ENCODE measurements around the gene FILIP1L.

FILIP1L gene

DNA sequence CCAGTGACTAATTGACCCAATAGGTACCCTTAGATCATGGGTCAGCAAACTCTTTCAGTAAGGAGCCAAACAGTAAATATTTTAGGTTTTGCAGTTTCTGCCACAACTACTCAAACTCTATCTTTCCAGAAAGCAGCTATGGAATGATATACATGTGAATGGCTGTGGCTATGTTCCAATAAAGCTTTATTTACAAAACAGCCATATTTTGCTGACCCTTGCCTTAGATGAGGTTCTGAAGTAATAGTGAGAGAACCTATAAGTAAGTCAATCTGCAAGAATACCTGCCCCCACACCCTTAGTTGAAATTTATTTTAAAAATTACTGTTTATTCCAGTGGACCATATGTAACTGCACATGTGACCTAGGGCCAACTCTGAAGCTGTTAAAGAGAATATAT is 162.6 kb downstream of the FILIP1L start:
- DNase-seq (ENCODE audit: low spot score) = no peak

DNA sequence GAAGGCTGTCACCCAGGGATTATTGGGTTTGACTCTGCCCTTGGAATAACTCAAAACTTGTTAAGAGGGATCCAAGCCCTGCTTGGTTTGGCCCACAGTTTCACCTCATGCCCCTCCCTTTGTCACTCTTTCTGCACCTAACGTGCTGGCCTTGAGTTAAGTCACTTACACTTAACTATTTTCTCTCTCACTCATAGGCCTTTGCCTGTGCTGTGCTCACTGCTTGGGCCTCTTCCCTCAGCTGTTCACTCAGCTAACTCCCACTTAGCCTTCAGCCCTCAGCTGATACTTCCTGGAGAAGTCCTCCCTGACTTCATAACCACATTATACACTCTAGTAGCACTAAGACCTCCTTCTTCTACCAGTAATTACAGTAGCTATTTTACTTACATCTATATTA is 163.4 kb downstream of the FILIP1L start:
- DNase-seq (ENCODE audit: low spot score) = no peak

DNA sequence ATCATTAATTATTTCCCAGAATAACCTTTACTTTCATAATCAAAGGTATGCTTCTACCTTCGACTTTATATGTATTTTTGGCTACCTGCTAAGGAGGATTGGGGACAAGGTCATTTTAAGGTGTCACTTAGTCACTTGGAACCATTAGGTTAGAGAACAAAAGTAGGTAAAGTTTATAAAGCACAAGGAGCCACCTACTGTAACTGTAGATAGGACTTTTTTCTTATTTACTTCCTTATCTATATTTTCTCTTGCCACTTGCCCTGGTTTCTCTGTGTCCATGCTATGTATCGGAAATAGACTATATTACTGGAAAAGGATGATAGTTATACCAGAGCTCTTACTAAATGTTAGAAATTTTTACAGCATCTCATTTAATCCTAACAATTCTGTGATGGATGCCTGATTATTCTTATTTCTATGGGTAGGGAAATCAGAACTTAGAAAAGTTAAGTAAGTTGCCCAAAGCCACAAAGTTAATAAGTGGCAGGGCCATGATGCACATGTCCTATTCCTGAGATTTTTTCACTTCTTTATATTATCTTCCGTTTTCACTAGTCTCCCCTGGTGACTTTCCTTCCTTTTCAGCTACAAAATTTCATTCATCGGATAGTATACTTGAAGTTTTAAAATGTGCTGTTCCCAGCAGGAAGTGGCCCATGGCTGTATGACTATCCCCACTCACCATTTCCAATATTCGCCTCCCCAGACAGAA is 164.2 kb downstream of the FILIP1L start:
- DNase-seq (ENCODE audit: low spot score) = no peak

DNA sequence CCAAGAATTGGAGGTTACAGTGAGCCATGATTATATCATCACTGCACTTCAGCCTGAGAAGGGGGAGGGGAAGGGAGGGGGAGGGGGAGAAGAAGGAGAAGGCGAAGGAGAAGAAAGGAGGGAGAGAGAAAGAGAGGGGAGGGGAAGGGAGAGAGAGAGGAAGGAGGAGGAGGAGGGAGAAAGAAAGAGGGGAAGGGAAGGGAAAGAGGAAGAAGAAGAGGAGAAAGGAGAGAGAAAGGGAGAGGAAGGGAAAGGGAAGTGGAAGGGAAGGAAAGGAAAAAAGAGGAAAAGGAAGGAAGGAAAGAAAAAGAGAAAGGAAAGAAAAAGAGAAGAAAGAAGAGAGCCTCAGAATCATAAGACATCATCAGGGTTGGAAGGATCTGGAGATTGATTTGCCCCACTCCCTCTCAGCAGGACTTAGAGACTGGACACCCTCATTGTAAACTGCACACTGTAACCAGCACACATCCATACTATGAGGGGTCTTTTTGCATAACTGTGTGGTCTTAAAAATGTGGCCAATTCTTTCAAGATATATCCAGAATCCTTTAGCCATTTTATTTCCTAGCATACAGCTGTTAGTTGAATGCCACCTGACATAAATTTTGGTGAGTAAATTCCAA is 165.7 kb downstream of the FILIP1L start:
- DNase-seq (ENCODE audit: low spot score) = no peak

DNA sequence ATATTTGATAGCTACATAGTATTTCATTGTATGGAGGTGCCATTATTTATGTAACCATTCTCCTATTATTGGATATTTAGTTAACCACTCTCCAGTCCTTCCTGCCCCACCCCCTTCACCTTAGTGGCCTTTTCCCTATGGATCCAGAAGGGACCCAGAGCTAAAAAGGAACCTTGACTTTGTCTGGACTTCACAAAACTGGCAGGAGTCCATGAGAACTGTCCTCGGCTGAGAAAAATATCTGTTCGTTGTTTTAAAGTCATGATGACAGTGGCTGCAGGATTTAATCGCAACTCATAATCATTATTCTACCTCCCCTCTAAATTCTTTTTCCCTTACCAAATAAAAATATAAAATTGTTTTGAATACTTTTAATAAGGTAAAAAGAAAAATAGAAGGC is 166.9 kb downstream of the FILIP1L start:
- DNase-seq (ENCODE audit: low spot score) = no peak

DNA sequence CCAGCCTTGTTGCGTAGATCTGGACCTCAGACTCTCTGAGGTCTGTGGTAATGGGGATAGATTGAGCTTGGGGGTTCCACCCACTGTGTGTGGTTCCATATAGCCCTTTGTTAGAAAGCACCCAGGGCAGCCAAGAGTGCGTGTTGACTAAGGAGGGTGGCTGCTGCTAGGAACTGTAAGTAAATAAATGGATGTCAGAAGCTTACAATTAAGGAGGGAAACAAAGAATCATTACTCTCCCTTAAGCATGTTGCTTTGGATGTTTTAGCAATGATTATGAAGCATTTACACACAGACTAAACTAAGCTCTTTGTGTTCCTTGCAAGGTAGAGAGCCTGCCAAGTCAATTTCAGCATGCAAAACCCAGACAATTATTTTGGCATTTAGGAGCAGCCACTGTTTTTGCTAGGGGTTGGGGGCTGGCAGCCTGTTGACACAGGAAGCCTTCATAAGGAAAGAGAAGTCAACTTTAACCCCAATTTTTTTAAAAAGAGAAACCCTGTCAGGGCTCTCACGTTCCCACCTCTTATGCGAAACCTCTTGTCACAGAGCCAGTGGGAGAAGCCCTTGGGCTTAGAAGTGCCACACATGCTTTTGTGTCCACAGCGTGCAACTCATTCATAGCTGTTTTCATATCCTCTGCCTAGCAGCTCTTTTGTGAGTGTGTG is 168.8 kb downstream of the FILIP1L start:
- no peak for DNase-seq (ENCODE audit: low spot score)

DNA sequence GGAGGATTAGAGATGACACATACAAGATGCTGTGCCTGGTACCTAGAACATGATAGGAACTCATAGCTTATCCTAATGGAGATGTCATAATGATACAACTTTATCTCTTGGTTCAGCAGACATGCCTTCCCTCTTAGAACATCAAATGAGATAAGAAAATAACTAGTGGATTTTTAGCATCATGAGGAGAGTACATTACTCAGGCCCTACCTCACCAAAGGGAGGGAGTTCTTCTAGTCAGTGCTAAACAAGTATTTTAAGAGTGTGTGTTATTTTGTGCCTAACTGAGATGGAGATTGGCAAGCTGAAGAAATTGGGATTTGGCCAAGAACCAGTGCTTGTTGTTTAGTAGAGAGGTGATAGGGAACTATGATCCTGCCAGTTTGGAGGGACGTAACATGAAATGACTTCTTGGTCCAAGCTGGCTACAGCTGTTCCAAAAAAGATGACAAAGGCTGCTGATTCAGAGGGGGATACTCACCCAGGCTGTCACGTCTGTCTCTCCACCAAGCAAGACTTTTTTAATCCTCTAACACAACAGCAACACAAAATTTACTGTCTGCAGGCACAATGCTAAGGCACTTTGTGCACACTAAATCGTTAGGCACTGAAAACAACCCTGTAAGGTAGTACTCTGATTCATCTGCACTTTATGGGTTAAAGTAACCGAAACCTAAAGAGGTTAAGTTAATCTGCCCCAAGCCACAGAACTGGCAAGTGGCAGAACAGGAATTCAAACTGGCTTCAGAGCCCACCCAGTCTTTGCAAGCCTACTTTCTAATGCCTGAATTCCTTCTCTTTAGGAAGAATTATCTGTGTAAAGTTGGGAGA is 170.2 kb downstream of the FILIP1L start:
- no peak for DNase-seq (ENCODE audit: low spot score)

DNA sequence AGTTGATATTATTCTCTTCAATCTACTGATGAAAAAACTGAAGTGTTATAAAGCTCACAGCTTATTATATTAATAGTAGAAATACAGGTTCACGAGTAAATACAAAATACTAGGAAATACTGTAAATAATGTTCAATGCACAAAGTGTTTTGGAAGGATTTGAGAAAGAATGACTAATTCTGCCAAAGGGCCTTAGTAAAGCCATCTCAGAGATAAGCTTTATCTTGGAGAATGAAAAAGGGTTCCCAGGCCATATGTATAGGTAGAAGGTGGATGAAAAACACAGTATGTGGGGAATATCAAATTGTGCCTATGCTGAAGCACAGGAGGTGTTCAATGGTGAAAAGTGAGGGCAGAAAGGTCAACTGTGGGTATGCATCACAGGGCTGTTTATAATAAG is 173.1 kb downstream of the FILIP1L start:
- DNase-seq (ENCODE audit: low spot score) = no peak

DNA sequence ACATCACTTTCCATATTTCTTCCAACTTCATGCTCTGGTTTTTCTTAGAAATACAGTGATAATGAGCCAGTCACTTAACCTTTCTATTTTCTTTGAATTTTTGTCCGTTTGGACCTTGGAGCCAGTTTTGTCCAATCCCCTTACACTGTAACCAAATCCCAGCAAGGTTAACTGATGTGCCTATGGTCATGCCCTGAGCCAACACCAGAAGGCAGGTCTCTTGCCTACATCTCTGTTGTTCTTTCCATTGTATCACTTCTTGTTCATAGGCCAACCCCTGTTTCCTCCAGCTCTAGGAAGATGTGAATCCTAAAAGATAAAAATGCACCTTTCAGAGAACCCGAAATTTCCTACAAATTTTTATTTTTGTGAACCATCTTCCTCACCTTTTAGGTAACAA is 174.0 kb downstream of the FILIP1L start:
- DNase-seq (ENCODE audit: low spot score) = no peak

DNA sequence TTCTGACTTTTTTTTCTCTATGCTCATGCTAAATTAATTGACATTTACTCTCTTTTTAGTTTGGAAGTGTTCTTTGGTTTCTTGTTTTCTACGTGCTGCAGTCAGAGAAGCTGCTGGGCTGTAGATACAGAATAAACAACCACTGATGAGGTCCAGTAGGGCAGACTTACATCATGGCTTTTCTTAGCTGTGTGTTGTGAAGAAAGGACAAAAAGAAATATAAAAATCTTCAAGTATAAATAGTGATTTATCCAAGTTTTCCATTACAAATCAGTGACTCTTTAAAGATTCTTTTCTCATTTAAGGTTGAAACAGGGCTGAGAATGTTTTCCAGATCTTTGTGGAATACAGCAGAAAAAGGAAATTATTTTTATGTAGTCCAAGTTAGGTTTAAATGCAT is 174.4 kb downstream of the FILIP1L start:
- no peak for DNase-seq (ENCODE audit: low spot score)

DNA sequence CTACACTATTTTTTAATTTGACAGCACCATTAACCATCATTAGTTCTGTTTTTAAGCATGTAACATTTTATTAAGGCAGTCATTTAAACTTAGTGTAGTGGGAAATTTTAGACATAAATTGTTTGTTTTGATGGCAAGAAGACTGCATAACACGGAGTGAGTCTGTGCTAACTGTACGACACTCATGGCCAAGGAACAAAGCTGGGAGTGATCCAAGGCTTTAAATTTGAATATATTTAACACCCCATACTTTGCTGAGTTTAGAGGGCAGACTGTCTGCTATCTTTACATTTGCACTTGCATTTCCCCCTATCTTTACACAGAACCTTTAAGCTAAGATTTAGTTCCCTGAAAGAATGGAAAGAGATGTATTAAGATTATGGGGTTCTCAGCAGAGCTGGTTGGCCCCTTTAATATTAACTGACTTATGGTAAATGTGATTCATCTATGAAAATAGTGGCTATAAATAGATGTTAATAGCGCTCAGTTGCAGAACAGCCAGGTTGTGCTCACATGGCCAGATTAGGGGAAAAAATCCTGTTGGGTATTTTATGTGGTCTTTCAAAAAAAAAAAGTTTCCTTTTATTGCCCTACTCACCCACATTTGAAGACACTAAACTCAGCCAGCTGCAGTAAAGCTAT is 175.9 kb downstream of the FILIP1L start:
- DNase-seq (ENCODE audit: low spot score) = no peak

DNA sequence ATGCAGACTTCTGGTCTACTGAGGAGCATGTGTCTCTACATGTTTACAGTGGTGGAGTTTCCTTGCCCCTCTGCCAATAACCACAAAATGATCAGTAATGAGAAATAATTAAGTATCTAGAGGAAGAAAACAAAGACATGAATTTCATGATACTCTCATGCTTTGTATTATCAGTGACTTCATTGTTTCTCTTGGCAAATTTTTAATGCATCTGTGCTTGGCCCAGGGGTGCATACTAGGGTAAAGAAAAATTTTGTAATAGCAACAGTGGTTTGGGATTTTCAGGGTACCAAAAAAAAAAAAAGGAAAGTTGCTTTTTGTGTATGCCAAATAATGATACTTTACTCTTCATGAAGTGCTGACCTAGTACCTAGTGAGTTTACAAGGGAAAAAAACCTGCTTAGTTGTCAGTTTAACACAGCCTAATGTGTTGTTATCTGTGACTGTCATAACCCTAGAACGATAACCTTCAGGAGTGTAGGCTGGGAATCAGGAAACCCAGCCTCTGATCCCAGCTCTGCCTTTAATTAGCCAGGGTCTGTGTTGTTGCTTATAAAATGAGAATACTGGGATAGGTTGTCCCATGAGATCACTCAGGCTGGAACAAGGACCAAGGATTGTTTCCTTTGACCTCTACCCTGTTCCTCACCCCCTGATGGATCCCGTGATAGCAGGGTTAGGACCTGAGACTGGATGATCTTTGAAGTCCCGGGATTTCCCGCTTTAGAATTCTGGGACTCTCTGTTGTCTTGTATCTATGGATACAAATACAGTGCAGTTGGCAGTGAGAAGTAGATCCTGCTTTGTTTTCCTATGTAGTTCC is 179.1 kb downstream of the FILIP1L start:
- no peak for DNase-seq (ENCODE audit: low spot score)

DNA sequence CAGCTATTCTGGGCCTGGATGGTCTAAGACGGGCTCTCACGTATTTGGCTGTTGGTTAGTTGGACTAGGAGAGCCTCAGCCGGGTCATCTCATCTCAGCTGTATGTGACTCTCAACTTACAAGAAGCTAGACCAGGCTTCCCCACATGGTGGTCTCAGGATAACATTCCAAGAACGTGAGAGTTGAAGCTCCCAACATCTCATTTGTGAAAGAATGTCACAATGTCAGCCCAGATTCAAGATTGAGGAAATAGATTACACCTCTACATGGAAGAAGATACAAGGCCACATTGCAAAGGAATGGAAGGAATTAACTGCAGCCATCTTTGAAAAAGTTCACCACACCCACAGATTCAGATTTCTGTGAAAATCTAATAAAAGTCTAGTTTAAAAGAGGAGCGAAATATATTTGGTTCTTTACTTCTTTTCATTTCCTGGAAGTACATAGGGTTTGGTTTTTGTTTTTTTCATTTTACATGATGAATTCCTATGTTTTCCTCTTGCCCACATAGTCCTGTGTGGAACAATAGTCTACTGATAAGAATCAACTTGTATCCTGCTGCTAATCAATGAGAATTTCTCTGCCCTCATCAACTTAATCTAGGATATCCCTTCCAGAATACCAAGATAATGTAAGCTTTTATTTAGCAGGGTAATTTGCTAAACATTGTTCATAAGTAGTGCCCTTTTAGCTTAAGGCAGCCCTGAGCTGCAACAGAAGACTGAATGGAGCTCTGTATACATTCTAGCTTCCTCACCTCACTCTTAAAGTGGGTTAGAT is 180.1 kb downstream of the FILIP1L start:
- DNase-seq (ENCODE audit: low spot score) = no peak

DNA sequence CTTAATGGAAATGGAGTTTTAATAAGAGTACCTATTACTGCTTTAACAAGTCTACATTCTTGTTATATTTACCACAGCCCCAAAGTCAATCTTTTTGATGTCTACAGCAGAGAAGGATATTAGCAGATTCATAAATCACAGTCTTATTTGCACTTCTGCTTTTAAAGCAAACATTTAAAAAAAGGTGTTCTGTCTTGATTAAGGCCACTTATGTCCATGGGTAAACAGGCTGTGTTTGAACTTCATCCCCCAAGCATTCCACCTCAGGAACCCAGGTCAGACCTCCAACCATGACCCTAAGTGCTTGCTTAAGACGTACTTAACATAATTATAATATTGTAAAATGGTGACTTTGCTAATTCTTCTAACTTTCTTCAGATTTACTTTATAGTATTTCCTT is 183.2 kb downstream of the FILIP1L start:
- no peak for DNase-seq (ENCODE audit: low spot score)

DNA sequence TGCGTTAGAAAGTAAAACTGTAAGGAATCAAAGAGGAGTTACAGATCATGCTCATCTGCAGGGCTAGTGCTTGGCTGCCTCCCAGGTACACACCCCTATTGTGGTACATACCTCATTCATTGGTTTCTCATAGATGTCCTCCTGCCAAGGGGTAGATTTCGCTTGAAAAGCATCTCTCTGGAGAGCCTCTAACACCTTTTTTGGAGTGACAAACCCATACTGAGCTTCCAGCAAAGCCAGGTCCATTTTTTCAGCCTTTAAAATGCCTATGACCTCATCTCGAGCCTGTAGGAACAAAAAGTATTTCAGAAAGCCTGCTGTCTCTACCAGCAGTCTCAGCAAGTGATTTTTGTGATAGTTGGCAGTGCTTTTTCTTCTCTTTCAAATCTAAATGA is 184.6 kb downstream of the FILIP1L start:
- DNase-seq (ENCODE audit: low spot score) = no peak

DNA sequence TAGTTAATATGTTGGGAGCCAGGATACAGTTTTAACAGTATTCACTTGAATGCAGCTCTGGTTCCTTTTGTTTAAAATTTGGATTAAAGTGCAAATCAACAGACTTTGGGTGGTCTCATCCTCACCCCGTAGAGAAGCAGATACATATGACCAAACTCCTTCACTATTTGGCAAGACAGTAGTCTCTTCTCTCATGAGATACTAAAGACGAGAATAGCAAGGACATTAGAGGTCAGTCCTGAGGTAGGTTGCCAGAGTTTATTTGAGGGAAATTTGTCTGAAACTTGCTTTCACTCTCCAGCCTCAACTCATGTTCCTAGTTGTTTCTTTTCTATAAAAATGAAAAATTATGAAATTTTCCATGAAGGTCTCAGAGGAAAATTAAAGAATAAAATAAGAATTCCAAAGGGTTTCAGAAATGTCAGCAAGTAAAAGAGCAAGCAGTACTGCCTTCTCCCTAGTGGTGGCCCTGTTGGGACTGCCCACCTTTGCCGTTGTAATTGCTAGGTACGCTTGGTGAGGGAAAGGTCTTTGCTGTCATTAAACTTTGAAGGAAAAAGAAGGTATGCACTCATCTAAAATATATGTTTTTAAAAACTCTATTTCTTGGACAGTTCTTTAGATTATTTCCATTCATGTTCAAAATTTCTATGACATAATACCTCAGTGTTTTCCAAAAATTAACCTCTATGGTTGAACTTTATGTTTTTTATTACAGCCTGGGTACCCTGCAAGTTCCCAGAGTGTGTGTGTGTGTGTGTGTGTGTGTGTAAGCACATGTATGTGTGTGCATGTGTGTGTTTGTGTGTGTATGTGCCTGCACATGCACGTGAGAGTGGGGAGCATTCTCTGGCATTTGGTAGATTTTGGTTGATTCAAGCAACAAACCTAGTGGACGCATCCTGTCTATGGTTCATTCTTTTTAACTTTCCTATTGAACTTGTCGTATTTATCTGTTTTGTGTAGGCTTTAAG is 185.2 kb downstream of the FILIP1L start:
- no peak for DNase-seq (ENCODE audit: low spot score)

DNA sequence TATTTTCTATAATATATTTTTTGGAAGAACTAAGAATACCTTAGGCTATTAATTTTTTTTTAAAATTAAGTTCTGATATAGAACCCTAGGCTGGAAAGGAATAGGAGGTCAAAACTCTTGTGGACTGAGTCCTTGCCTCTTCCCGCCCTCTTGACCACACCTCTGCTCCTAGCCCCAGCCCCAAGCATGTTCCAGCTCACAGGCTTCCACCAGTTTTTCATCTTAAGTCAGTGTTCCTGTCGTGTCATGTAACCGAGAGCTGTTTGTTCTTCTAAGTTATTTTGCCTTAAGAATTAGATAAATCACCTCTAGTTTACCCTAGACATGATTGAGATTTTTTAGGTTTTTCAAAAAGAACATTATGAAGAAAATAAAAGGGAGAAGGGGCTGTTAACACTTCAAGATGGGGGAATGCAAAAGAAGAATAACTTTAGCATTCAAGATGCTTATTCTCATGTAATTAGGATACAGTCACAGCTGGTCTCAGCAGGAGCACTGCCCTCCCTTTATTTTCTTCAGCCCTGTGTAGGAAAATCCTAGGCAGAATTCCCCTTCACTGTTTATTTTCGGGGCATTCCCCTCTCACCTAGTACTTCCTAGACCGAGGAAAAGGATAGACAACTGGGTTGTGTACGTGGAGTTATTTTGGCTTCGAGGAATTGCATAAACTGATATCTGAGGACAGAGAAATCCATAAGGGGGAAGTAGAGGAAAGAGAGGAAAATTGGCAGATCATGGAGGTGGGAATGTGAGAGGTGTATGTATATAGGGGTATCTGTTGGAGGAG is 186.4 kb downstream of the FILIP1L start:
- no peak for DNase-seq (ENCODE audit: low spot score)

DNA sequence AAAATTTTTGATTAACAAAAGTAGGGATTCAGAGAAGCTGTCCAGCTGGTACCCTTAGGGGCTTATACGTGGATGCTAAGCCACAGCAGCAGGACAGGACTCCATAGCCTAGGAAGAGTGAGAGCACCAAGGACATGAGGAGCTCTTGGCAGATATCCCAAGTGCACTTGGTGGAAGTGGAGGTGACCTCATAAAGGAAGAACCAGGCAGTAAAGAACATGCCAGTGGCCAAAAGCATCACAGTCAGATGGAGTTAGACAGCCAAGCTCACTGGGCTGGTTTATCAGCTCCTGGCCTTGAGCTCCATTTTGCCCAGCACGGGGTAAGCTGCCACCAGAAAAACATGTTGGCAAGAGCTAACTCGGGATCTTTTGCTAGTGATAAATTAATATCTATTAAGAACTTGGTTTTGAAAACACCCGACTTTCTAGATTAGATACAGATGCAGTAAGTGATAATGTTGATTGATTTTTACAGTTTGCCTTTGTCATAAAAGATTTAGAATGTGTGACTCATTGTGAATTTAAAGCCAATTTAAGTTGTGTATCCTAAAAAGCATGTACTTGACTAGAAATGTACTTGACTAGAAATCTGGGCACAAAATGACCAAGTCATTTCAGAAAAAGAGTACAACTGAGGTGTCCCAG is 188.6 kb downstream of the FILIP1L start:
- DNase-seq (ENCODE audit: low spot score) = no peak

All from CD4-positive, alpha-beta T cell treated with Interleukin-2 at 100 ng/mL for 4 hours (primary cell).